MM.1S (cell line): ENCODE data around the gene CD151.

Source experiments
- DNase-seq: peaks from one replicate; pipeline ENCODE4 v3.0.0-alpha.2; 2015
- H2AFZ ChIP-seq: fragments of 300-600 bp; sonication (generic); 2 replicates; pipeline ENCODE4 v1.6.0; 2016; ENCODE audit warnings: antibody characterized with exemption, low read length
- H3F3A ChIP-seq: fragments of 300-600 bp; sonication (generic); 2 replicates; pipeline ENCODE4 v1.6.1; 2016; ENCODE audit warnings: mild to moderate bottlenecking, antibody characterized with exemption, low read length, moderate library complexity, mixed read lengths; ENCODE audit not compliant: insufficient read depth
- H3K27ac ChIP-seq: fragments of 300-600 bp; sonication (generic); 2 replicates; pipeline ENCODE4 v1.5.1; 2016; ENCODE audit warnings: mild to moderate bottlenecking, low read length
- H3K27me3 ChIP-seq: fragments of 300-600 bp; sonication (generic); replicated peaks from 2 replicates; pipeline ENCODE4 v1.6.0; 2016; ENCODE audit warnings: low read length; ENCODE audit not compliant: insufficient read depth
- H3K36me3 ChIP-seq: fragments of 300-600 bp; sonication (generic); replicated peaks from 2 replicates; pipeline ENCODE4 v1.6.1; 2016; ENCODE audit warnings: mild to moderate bottlenecking, low read length, mixed read lengths; ENCODE audit not compliant: insufficient read depth
- H3K4me1 ChIP-seq: fragments of 300-600 bp; sonication (generic); 2 replicates; pipeline ENCODE4 v1.6.1; 2016; ENCODE audit warnings: low read length, mixed read lengths
- H3K4me2 ChIP-seq: fragments of 300-600 bp; sonication (generic); 2 replicates; pipeline ENCODE4 v1.6.0; 2016; ENCODE audit warnings: low read depth, low read length
- H3K4me3 ChIP-seq: fragments of 300-600 bp; sonication (generic); 2 replicates; pipeline ENCODE4 v1.5.1; 2016; ENCODE audit warnings: low read length, mixed read lengths
- H3K79me2 ChIP-seq: fragments of 300-600 bp; sonication (generic); 2 replicates; pipeline ENCODE4 v1.6.1; 2016; ENCODE audit warnings: mixed run types, low read length, mixed read lengths
- H3K9ac ChIP-seq: fragments of 300-600 bp; sonication (generic); 2 replicates; pipeline ENCODE4 v1.6.1; 2016; ENCODE audit warnings: low read length, mixed read lengths
- H3K9me2 ChIP-seq: fragments of 300-600 bp; sonication (generic); replicated peaks from 2 replicates; pipeline ENCODE4 v1.6.1; 2016; ENCODE audit warnings: mild to moderate bottlenecking, low read length, mixed read lengths; ENCODE audit not compliant: insufficient read depth
- H3K9me3 ChIP-seq: fragments of 300-600 bp; sonication (generic); replicated peaks from 2 replicates; pipeline ENCODE4 v1.6.1; 2016; ENCODE audit warnings: mild to moderate bottlenecking, low read length, mixed read lengths; ENCODE audit not compliant: insufficient read depth
- H4K20me1 ChIP-seq: fragments of 300-600 bp; sonication (generic); 2 replicates; pipeline ENCODE4 v1.6.1; 2016; ENCODE audit warnings: mild to moderate bottlenecking, low read length, moderate library complexity, mixed read lengths; ENCODE audit not compliant: insufficient read depth
- EZH2 ChIP-seq: fragments of 300-600 bp; sonication (generic); optimal IDR thresholded peaks from 2 replicates; pipeline ENCODE3; 2017; ENCODE audit warnings: low read depth, mild to moderate bottlenecking, antibody characterized with exemption, low read length, mixed read lengths
- EZH2phosphoT487 ChIP-seq: fragments of 300-600 bp; sonication (generic); IDR thresholded peaks from 2 replicates; pipeline ENCODE4 v1.6.1; 2018; ENCODE audit warnings: antibody characterized with exemption, low read length
- TF ChIP-seq, protein P1 (sequence below): fragments of 300-600 bp; sonication (generic); IDR thresholded peaks from 2 replicates; pipeline ENCODE4 v1.5.1; 2016; ENCODE audit warnings: antibody characterized with exemption, low read length, mixed read lengths

The CD151 gene

DNA sequence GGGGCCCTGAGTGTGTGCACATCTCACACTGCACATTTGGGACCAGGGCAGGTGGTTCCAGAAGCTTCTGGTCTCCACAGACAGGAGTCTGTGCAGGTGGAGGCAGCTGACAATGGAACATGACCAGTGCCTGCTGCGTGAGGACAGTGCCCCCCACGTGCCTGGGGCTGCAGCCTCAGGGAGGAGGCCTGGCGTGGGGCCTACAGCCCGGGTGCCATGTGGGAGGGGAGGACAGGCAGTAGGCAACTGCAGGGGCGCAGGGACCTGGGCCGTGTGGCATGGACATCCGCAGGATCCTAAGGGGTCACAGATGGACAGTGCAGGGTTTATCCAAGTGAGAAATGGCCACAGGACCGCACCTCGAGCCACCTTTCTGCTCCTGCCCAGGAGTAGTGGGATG lies 38.7 kb downstream of the CD151 start:
- no peak overlapping the region for H3K27ac ChIP-seq
- no peaks in the 10 kb centered on the region for H3K9me3 ChIP-seq
- TF ChIP-seq EZH2phosphoT487 (no peak), EZH2 (no peak)
- TF ChIP-seq, protein P1, sequence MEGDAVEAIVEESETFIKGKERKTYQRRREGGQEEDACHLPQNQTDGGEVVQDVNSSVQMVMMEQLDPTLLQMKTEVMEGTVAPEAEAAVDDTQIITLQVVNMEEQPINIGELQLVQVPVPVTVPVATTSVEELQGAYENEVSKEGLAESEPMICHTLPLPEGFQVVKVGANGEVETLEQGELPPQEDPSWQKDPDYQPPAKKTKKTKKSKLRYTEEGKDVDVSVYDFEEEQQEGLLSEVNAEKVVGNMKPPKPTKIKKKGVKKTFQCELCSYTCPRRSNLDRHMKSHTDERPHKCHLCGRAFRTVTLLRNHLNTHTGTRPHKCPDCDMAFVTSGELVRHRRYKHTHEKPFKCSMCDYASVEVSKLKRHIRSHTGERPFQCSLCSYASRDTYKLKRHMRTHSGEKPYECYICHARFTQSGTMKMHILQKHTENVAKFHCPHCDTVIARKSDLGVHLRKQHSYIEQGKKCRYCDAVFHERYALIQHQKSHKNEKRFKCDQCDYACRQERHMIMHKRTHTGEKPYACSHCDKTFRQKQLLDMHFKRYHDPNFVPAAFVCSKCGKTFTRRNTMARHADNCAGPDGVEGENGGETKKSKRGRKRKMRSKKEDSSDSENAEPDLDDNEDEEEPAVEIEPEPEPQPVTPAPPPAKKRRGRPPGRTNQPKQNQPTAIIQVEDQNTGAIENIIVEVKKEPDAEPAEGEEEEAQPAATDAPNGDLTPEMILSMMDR: no peak
- no peak overlapping the region for H3K9ac ChIP-seq
- H3K4me1 ChIP-seq: no peaks in the 10 kb centered on the region
- H3K9me2 ChIP-seq: no peaks in the 10 kb centered on the region
- no peak overlapping the region for H3K4me2 ChIP-seq
- H4K20me1 ChIP-seq: no peaks in the 10 kb centered on the region
- no peaks in the 10 kb centered on the region for H3K79me2 ChIP-seq
- H2AFZ ChIP-seq: no peak overlapping the region
- no peaks in the 10 kb centered on the region for H3K36me3 ChIP-seq
- DNase-seq: no peak
- no peak overlapping the region for H3K4me3 ChIP-seq
- no peaks in the 10 kb centered on the region for H3K27me3 ChIP-seq
- H3F3A ChIP-seq: no peaks in the 10 kb centered on the region

DNA sequence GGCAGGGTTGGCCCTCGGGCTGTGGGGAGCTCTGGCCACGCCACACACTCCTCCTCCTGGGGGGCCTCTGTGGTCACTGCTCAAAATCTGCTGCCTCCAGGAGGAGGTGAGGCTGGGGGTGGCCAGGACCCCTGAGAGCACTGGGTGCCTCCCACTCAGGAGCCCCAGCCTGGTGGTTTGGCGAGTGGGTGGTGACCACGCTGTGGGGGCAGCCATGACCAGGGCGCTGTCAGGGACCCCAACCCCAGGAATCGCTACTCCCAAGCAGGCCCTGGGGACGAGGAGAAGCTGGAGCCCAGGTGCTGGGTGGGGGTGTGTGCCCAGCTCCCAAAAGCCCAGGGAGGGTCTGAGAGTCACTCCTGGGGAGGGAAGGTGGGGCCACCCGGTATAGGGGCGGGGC lies 40.0 kb downstream of the CD151 start:
- no peak overlapping the region for H3K27ac ChIP-seq
- TF ChIP-seq EZH2phosphoT487 (no peak), EZH2 (no peak)
- TF ChIP-seq, protein P1: no peak
- no peaks in the 10 kb centered on the region for H3K27me3 ChIP-seq
- DNase-seq: no peak
- H3K9me3 ChIP-seq: no peaks in the 10 kb centered on the region
- H3K9me2 ChIP-seq: no peaks in the 10 kb centered on the region
- H3K4me3 ChIP-seq: no peak overlapping the region
- no peaks in the 10 kb centered on the region for H4K20me1 ChIP-seq
- no peak overlapping the region for H3K9ac ChIP-seq
- no peaks in the 10 kb centered on the region for H3K79me2 ChIP-seq
- no peaks in the 10 kb centered on the region for H3K36me3 ChIP-seq
- no peak overlapping the region for H2AFZ ChIP-seq
- H3F3A ChIP-seq: no peaks in the 10 kb centered on the region
- no peak overlapping the region for H3K4me2 ChIP-seq
- H3K4me1 ChIP-seq: no peaks in the 10 kb centered on the region

DNA sequence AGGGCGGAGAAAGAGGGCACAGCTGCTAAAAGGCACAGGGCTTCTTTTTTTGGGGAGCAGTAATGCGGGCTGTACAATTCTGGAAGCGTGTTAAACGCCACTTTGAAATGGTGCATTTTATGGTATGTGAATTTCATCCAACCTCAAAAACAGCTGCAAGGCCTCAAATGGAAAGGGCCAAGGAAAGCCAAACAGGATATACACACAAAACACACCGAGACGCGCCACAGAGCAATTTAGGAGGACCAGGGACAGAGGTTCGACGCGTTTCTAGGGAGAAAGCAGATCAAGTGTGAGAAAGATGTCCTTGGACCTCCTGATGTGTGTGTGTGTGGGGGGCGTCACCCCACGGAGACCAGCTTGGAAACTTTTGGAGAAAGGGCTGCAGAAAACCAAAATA lies 41.0 kb downstream of the CD151 start:
- H3F3A ChIP-seq: no peaks in the 10 kb centered on the region
- H3K27ac ChIP-seq: no peak overlapping the region
- H3K27me3 ChIP-seq: no peaks in the 10 kb centered on the region
- H3K4me1 ChIP-seq: no peaks in the 10 kb centered on the region
- H3K9ac ChIP-seq: no peak overlapping the region
- no peaks in the 10 kb centered on the region for H3K9me2 ChIP-seq
- H3K79me2 ChIP-seq: no peaks in the 10 kb centered on the region
- H3K36me3 ChIP-seq: no peaks in the 10 kb centered on the region
- TF ChIP-seq EZH2phosphoT487: no peak
- TF ChIP-seq, protein P1: no peak
- TF ChIP-seq EZH2: no peak
- no peaks in the 10 kb centered on the region for H3K9me3 ChIP-seq
- no peaks in the 10 kb centered on the region for H4K20me1 ChIP-seq
- H2AFZ ChIP-seq: no peak overlapping the region
- no peak overlapping the region for H3K4me3 ChIP-seq
- no peak for DNase-seq
- no peak overlapping the region for H3K4me2 ChIP-seq
